ENCODE data around the gene CLIC3. TPM values are rescaled to one million over a fixed set of nuclear protein-coding genes. Genes with fewer than 3 reads are reported as not detected.

CLIC3 gene
- total RNA-seq: 1.1 TPM in 2 replicates
- total RNA-seq (2013): 0.26 TPM
- polyA plus RNA-seq: 1.9 and 2.1 TPM in 2 replicates
- 1.4 and 1.5 TPM in 2 replicates for polyA minus RNA-seq

- peaks cover 0 to 6% of the 10 kb centered on the region in 2 experiments for H3K36me3 ChIP-seq (replicated peaks in 1 of 2; ENCODE audit: control extremely low read depth in 1 of 2, control insufficient read depth in 1 of 2, extremely low read depth in 1 of 2, insufficient read depth in 2 of 2, low read length in 1 of 2)
- peaks cover 60 to 76% of the 10 kb centered on the region in 2 donors for H3K4me1 ChIP-seq (ENCODE audit: control insufficient read depth in 2 of 2, insufficient read depth in 2 of 2, low read length in 2 of 2)
- TF ChIP-seq CTCF (IDR thresholded peaks at IDR 0.05) (no peak), EZH2 (IDR thresholded peaks at IDR 0.05; ENCODE audit: borderline replicate concordance, insufficient read depth, low read depth, low read length, poor library complexity, severe bottlenecking) (no peak)
- Mint-ChIP-seq H3K27ac (peak within 1 kb of the TSS; percentile 82), H3K27me3 (peaks cover 3% of the 10 kb centered on the region), H3K9me3 (ENCODE audit: insufficient read depth) (no peaks in the 10 kb centered on the region), H3K4me3 (peak within 1 kb of the TSS; percentile 76), H3K4me1 (peaks cover 56% of the 10 kb centered on the region)
- ATAC-seq (ENCODE audit: low read depth) (no peak), DNase-seq (peak; percentile 61)
- H3K4me3 ChIP-seq (ENCODE audit: control extremely low read depth in 1 of 5, extremely low read depth in 1 of 5, insufficient read depth in 1 of 5, low read depth in 2 of 5, low read length in 4 of 5): peak within 1 kb of the TSS in 4 of 5 experiments; percentile 24 to 60 (median 36)
- H3K27me3 ChIP-seq (replicated peaks in 1 of 4; ENCODE audit: control extremely low read depth in 1 of 4, control insufficient read depth in 3 of 4, insufficient read depth in 4 of 4, low read length in 3 of 4): peaks cover 0 to 4% (median 0%) of the 10 kb centered on the region in 4 experiments
- H3K4me2 ChIP-seq (replicated peaks; ENCODE audit: low read depth, low read length, poor library complexity, severe bottlenecking): peak within 1 kb of the TSS; percentile 90
- 8% methylated on average over 28 of the region's 35 CpGs for WGBS (ENCODE audit: insufficient coverage)
- peaks cover 17% of the 10 kb centered on the region for H4K20me1 ChIP-seq (ENCODE audit: control insufficient read depth, insufficient read depth, low read length, poor library complexity, severe bottlenecking)
- peaks cover 0 to 7% (median 0%) of the 10 kb centered on the region in 3 donors for H3K9me3 ChIP-seq (ENCODE audit: control extremely low read depth in 1 of 3, control insufficient read depth in 2 of 3, insufficient read depth in 1 of 3, low read length in 2 of 3)
- POLR2A ChIA-PET: interaction anchor here (0.5 to 1.5 kb wide), 4 partner anchors 15 to 190 kb away, joined by 3 to 5 read pairs (median 4); no protein-coding TSS in a partner anchor
- H3K79me2 ChIP-seq (ENCODE audit: control insufficient read depth, insufficient read depth, low read length): peaks cover 10% of the 10 kb centered on the region
- peak within 1 kb of the TSS; percentile 74 for H2AFZ ChIP-seq (ENCODE audit: insufficient read depth, low read depth, low read length, poor library complexity, severe bottlenecking)
- CTCF ChIA-PET: interaction anchor here (0.6 to 3.4 kb wide), 8 partner anchors 29 to 207 kb away, joined by 3 to 22 read pairs (median 4); partner anchors contain the start of genes ABCA2, AJM1 and NPDC1
- H3K9ac ChIP-seq (ENCODE audit: low read length): peak within 1 kb of the TSS; percentile 59
- intact Hi-C loops (cut with micrococcal nuclease): no loop called here
- peak within 1 kb of the TSS; percentile 3 to 54 for H3K27ac ChIP-seq (ENCODE audit: low read length in 2 of 2)
Measured at GRCh38 chr9:136996361-136997292, at the start of gene CLIC3. CLIC3 (minus strand) TSS chr9:136996568; CDS start chr9:136996543, 25 bp downstream.

All from B cell (primary cell).